Measurements from ENCODE around the gene PIGS.

GRCh38 chr17:28574526-28574925 lies 3.2 kb upstream of the PIGS start:
- no peak for TF ChIP-seq CTCF (IDR thresholded peaks at IDR 0.05)
- TF ChIP-seq POLR2A (IDR thresholded peaks at IDR 0.05): no peak
- no peak for TF ChIP-seq POLR2AphosphoS5 (IDR thresholded peaks at IDR 0.05)

Measured in breast epithelium (tissue), 3 donors.